GM12864 (cell line): Measurements from ENCODE around the gene DKKL1.
A peak's percentile ranks its signal among the peaks of the same experiment; 100 is the strongest.

Experiments
- DNase-seq: peaks from one replicate; pipeline ENCODE4 v3.0.0-alpha.2; 2011; ENCODE audit warnings: low read depth
- H3K4me3 ChIP-seq: 2 replicates; pipeline ENCODE4 v1.5.1; 2011; ENCODE audit warnings: mild to moderate bottlenecking, low read depth, low read length, control low read depth
- TF ChIP-seq, protein P1 (sequence below): IDR thresholded peaks from 2 replicates; pipeline ENCODE4 v1.5.1; 2011; ENCODE audit warnings: low read depth, mild to moderate bottlenecking, moderate library complexity, low read length, control low read depth, inconsistent platforms; ENCODE audit errors: missing control alignments

Gene DKKL1

DNA sequence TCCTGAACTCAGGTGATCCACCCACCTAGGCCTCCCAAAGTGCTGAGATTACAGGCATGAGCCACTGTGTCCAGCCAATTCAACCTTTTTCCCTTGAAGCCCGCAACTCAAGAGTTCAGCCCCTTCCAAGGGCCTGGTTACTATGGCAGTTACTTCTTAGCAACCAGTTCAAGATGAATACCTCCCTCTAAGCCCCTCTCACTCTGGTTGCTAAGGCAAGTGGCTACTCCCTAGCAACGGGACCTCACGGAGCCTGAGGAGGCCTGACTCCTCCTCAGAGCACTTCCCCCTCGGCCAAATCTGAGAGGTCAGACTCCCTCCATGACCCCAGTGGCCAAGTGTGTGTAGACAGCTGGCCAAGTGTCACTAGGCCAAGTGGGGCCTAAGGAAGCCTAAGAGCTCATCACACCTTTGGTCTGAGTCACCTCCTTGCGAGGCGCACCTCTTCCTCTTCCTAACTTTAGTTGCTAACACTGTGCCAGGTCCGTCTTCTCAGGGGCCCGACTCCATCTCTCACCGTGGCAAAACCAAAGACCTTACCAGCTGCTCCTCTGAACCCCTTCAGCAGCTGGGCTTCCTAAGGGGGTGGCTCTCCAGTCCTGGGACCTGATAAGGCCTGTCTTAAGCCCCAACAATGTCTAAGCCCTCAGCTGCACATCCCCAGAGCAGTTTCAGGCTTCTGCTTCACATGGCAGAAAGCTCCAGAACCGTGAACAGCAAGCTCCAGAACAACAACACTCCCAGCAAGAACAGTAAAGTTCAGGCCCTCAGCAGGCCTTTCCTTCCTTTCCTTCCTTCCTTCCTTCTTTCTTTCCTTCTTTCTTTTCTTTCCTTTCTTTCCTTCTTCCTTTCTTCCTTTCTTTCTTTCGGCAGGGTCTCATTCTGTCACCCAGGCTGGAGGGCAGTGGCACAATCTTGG, 18.9 kb upstream of the DKKL1 start:
- no peak for DNase-seq
- TF ChIP-seq, protein P1, sequence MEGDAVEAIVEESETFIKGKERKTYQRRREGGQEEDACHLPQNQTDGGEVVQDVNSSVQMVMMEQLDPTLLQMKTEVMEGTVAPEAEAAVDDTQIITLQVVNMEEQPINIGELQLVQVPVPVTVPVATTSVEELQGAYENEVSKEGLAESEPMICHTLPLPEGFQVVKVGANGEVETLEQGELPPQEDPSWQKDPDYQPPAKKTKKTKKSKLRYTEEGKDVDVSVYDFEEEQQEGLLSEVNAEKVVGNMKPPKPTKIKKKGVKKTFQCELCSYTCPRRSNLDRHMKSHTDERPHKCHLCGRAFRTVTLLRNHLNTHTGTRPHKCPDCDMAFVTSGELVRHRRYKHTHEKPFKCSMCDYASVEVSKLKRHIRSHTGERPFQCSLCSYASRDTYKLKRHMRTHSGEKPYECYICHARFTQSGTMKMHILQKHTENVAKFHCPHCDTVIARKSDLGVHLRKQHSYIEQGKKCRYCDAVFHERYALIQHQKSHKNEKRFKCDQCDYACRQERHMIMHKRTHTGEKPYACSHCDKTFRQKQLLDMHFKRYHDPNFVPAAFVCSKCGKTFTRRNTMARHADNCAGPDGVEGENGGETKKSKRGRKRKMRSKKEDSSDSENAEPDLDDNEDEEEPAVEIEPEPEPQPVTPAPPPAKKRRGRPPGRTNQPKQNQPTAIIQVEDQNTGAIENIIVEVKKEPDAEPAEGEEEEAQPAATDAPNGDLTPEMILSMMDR, result no peak
- no peak overlapping the region for H3K4me3 ChIP-seq

GRCh38 chr19:49347191-49347590, 16.5 kb upstream of the DKKL1 start:
- no peak for DNase-seq

GRCh38 chr19:49347835-49348234, 15.8 kb upstream of the DKKL1 start:
- TF ChIP-seq, protein P1, result peak; percentile 10
- no peak for DNase-seq
- no peak overlapping the region for H3K4me3 ChIP-seq

More at GRCh38 chr19:49347191-49347590, 16.5 kb upstream of the DKKL1 start:
- H3K4me3 ChIP-seq, result no peak overlapping the region
- TF ChIP-seq, protein P1, result no peak

- TF ChIP-seq, protein P1, result no peak
- DNase-seq, result no peak
- H3K4me3 ChIP-seq, result no peak overlapping the region
Observed at GRCh38 chr19:49348305-49349189, 15.1 kb upstream of the DKKL1 start.

GRCh38 chr19:49349567-49349966, 14.1 kb upstream of the DKKL1 start:
- H3K4me3 ChIP-seq, result no peak overlapping the region
- TF ChIP-seq, protein P1, result no peak
- DNase-seq, result no peak

DNA sequence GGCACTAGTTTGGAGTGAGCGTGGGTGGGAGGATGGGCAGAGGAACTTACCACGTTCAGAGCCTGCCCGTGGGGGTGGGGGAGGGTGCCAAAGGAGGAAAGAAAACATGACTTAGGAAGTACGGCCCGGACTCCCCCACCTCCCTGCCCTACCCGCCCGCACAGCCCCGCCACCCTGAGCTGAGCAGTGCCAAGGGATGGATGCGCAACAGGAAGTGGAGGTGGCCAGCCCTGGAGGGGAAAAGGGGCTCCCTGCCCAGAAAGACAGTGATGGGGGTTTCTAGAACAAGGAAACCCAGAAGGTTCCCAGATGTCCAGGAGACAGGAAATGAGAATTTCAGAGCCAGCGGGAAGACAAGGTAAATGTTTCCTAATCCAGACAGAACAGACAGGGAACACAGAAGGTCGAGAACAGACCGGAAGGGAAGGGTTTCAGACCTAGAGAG, 7.7 kb upstream of the DKKL1 start:
- no peak overlapping the region for H3K4me3 ChIP-seq
- no peak for DNase-seq

More for the DNA sequence above, 7.7 kb upstream of the DKKL1 start:
- TF ChIP-seq, protein P1, result no peak
